Ascending aorta (tissue), 2 donors: ENCODE measurements around the gene SNAI1. TPM values are rescaled to one million over a fixed set of nuclear protein-coding genes. Genes with fewer than 3 reads are reported as not detected.

Experiments used
- DNase-seq, 2 donors: peaks; one replicate each; pipeline ENCODE4 v3.0.0-alpha.2; 2019; ENCODE audit warnings: low spot score in 2 of 2
- H3K27ac ChIP-seq, 2 donors: fragments of 200-600 bp; sonication (generic); one replicate each; pipeline ENCODE4 v1.5.1; 2016 to 2017; ENCODE audit warnings: mild to moderate bottlenecking in 1 of 2
- H3K27me3 ChIP-seq: fragments of 200-600 bp; sonication (generic); one replicate; pipeline ENCODE4 v1.5.1; 2017
- H3K36me3 ChIP-seq, 2 donors: fragments of 200-600 bp; sonication (generic); one replicate each; pipeline ENCODE4 v1.5.1; 2016
- H3K4me1 ChIP-seq, 2 donors: fragments of 200-600 bp; sonication (generic); one replicate each; pipeline ENCODE4 v1.5.1; 2016 to 2017; ENCODE audit warnings: mild to moderate bottlenecking in 1 of 2
- H3K4me3 ChIP-seq, 2 donors: fragments of 200-600 bp; sonication (generic); one replicate each; pipeline ENCODE4 v1.5.1; 2016 to 2017; ENCODE audit warnings: mild to moderate bottlenecking in 1 of 2
- H3K9me3 ChIP-seq, 2 donors: fragments of 200-600 bp; sonication (generic); one replicate each; pipeline ENCODE4 v1.5.1; 2016
- CTCF ChIP-seq, 3 experiments: fragments of 200-600 bp in 2 of 3; fragments of 450-650 bp in 1 of 3; sonication (generic) in 2 of 3; IDR thresholded peaks; one replicate each; pipeline ENCODE4 v1.5.1; 2016 to 2019; ENCODE audit warnings: antibody characterized with exemption in 3 of 3, mild to moderate bottlenecking in 1 of 3, moderate library complexity in 1 of 3
- intact Hi-C: fragments of 100-400 bp; cut with DNase I; formaldehyde crosslinking; loops from one replicate; pipeline ENCODE4 v1.15.1; 2023
- total RNA-seq: library from RNA; depleted of rRNA; stranded (reverse); fragments of >200 nt; gene quantifications from one replicate; pipeline ENCODE4 v1.1.0, GENCODE V29; 2016

The SNAI1 gene
- total RNA-seq, 1 donor from 2014 or later = 64.4 TPM

- intact Hi-C loops = loop anchor here (1.0 kb wide), 1 partner anchor 93 kb away; no protein-coding TSS in a partner anchor
- no peak for TF ChIP-seq CTCF (IDR thresholded peaks at IDR 0.05)
- Histone ChIP-seq H3K4me1 (peaks cover 9 to 17% of the 10 kb centered on the region in 2 donors), H3K9me3 (no peaks in the 10 kb centered on the region), H3K36me3 (no peaks in the 10 kb centered on the region), H3K27me3 (no peaks in the 10 kb centered on the region), H3K27ac (no peak overlapping the region), H3K4me3 (no peak overlapping the region)
- no peak for DNase-seq
Measured at GRCh38 chr20:49978685-49979029, 4.1 kb upstream of the SNAI1 start.

- DNase-seq = peak in 1 of 2 donors; percentile 78
- peaks cover 9 to 22% of the 10 kb centered on the region in 2 donors for H3K4me1 ChIP-seq
- no peaks in the 10 kb centered on the region for H3K36me3 ChIP-seq
- no peaks in the 10 kb centered on the region for H3K27me3 ChIP-seq
- intact Hi-C loops = loop anchor here (1.0 kb wide), 1 partner anchor 92 kb away; no protein-coding TSS in a partner anchor
- no peaks in the 10 kb centered on the region for H3K9me3 ChIP-seq
- H3K27ac ChIP-seq = no peak overlapping the region
- peak overlapping the region in 1 of 2 donors; percentile 54 for H3K4me3 ChIP-seq
- peak; percentile 99 to 100 (median 100) for TF ChIP-seq CTCF (IDR thresholded peaks at IDR 0.05)
Measured at GRCh38 chr20:49979030-49979832, 3.5 kb upstream of the SNAI1 start.

- H3K27ac ChIP-seq = no peak overlapping the region
Measured at GRCh38 chr20:49980140-49981008, 2.4 kb upstream of the SNAI1 start.

GRCh38 chr20:49981218-49982071 lies 1.3 kb upstream of the SNAI1 start:
- H3K4me1 ChIP-seq = peaks cover 12 to 32% of the 10 kb centered on the region in 2 donors
- TF ChIP-seq CTCF (IDR thresholded peaks at IDR 0.05) = no peak
- H3K36me3 ChIP-seq = no peaks in the 10 kb centered on the region
- peak overlapping the region; percentile 46 to 60 for H3K27ac ChIP-seq
- DNase-seq = no peak
- no peaks in the 10 kb centered on the region for H3K9me3 ChIP-seq
- intact Hi-C loops = loop anchor here (2.0 to 5.0 kb wide), 3 partner anchors 45 to 186 kb away; no protein-coding TSS in a partner anchor
- H3K4me3 ChIP-seq = no peak overlapping the region
- no peaks in the 10 kb centered on the region for H3K27me3 ChIP-seq

More at GRCh38 chr20:49980140-49981008, 2.4 kb upstream of the SNAI1 start:
- DNase-seq = no peak
- no peak overlapping the region for H3K4me3 ChIP-seq
- H3K36me3 ChIP-seq = no peaks in the 10 kb centered on the region
- no peaks in the 10 kb centered on the region for H3K27me3 ChIP-seq
- intact Hi-C loops = loop anchor here (5.0 kb wide), 1 partner anchor 187 kb away; no protein-coding TSS in a partner anchor
- H3K9me3 ChIP-seq = no peaks in the 10 kb centered on the region
- peaks cover 12 to 32% of the 10 kb centered on the region in 2 donors for H3K4me1 ChIP-seq
- no peak for TF ChIP-seq CTCF (IDR thresholded peaks at IDR 0.05)

- peak overlapping the region in 1 of 2 donors; percentile 80 for H3K4me3 ChIP-seq
- H3K9me3 ChIP-seq = no peaks in the 10 kb centered on the region
- peak overlapping the region; percentile 46 to 60 for H3K27ac ChIP-seq
- DNase-seq = no peak
- H3K27me3 ChIP-seq = no peaks in the 10 kb centered on the region
- no peak for TF ChIP-seq CTCF (IDR thresholded peaks at IDR 0.05)
- no peaks in the 10 kb centered on the region for H3K36me3 ChIP-seq
- intact Hi-C loops = loop anchor here (2.0 to 5.0 kb wide), 3 partner anchors 45 to 185 kb away; no protein-coding TSS in a partner anchor
- peaks cover 12 to 34% of the 10 kb centered on the region in 2 donors for H3K4me1 ChIP-seq
Measured at GRCh38 chr20:49982072-49982345, 771 bp upstream of the SNAI1 start.
